Measurements from ENCODE around the gene TESPA1.

DNA sequence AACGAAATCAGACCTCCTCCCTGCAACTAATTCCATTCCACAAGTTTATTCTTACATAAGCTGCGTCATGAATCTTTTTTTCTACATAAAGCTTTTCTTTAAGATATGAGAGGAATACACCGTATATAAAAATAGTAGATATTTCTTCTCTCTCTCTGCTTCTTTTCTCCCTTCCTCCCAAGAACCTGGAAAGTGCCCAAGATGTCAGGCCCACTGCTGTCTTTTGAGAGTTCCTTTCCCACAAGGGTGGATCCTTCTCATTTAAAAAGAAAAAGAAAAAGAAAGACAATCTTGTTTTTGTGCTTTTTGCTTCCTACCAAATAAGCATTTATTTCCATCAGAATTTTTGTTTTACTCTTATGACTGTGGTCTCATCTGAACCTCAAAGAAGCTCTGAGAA lies 11.0 kb downstream of the TESPA1 start:
- no peak for TF ChIP-seq CTCF (conservative IDR thresholded peaks at IDR 0.05 in 1 of 2, IDR thresholded peaks at IDR 0.05 in 1 of 2; ENCODE audit: extremely low read depth in 1 of 2, insufficient read depth in 1 of 2, low read depth in 1 of 2, low read length in 2 of 2)
- no peak for TF ChIP-seq EZH2 (IDR thresholded peaks at IDR 0.05; ENCODE audit: borderline replicate concordance, low read length)

All from mammary epithelial cell (primary cell).